Muscle layer of colon (tissue), 2 donors: ENCODE results near the gene HOXD13.

Experiments used
- H3K27ac ChIP-seq: one replicate; pipeline ENCODE4 v1.7.0; 2013; ENCODE audit warnings: low read depth, mild to moderate bottlenecking, low read length, moderate library complexity
- H3K27me3 ChIP-seq, 2 donors: one replicate each; pipeline ENCODE4 v1.7.0; 2013; ENCODE audit warnings: low read length in 2 of 2, mild to moderate bottlenecking in 2 of 2; ENCODE audit not compliant: insufficient read depth in 2 of 2, control insufficient read depth in 1 of 2
- H3K36me3 ChIP-seq: one replicate; pipeline ENCODE4 v1.7.0; 2013; ENCODE audit warnings: mild to moderate bottlenecking, low read length; ENCODE audit not compliant: insufficient read depth
- H3K4me1 ChIP-seq: one replicate; pipeline ENCODE4 v1.7.0; 2013; ENCODE audit warnings: mild to moderate bottlenecking, low read length; ENCODE audit not compliant: insufficient read depth
- H3K4me3 ChIP-seq, 2 donors: one replicate each; pipeline ENCODE4 v1.7.0; 2013; ENCODE audit warnings: low read length in 2 of 2, low read depth in 1 of 2, mild to moderate bottlenecking in 1 of 2, moderate library complexity in 1 of 2
- H3K9ac ChIP-seq: one replicate; pipeline ENCODE4 v1.7.0; 2013; ENCODE audit warnings: low read length
- H3K9me3 ChIP-seq: one replicate; pipeline ENCODE4 v1.7.0; 2013; ENCODE audit warnings: mild to moderate bottlenecking, low read length
- donor health status: abdominal sarcoma.
- donor health status: Adenocarcinoma of cecum.

HOXD13 gene

GRCh38 chr2:176074919-176075425 lies 17.5 kb upstream of the HOXD13 start:
- Histone ChIP-seq H3K4me1 (no peaks in the 10 kb centered on the region), H3K4me3 (no peak overlapping the region), H3K27ac (no peak overlapping the region), H3K9me3 (no peaks in the 10 kb centered on the region), H3K27me3 (peaks cover 88 to 97% of the 10 kb centered on the region in 2 donors), H3K36me3 (no peaks in the 10 kb centered on the region), H3K9ac (no peak overlapping the region)

- Histone ChIP-seq H3K4me3 (no peak overlapping the region), H3K4me1 (no peaks in the 10 kb centered on the region), H3K36me3 (no peaks in the 10 kb centered on the region), H3K9me3 (no peaks in the 10 kb centered on the region), H3K27ac (no peak overlapping the region), H3K27me3 (peaks cover 86 to 95% of the 10 kb centered on the region in 2 donors), H3K9ac (no peak overlapping the region)
Measured at GRCh38 chr2:176075481-176075880, 17.0 kb upstream of the HOXD13 start.

GRCh38 chr2:176076063-176076462 lies 16.5 kb upstream of the HOXD13 start:
- no peaks in the 10 kb centered on the region for H3K9me3 ChIP-seq
- peaks cover 88 to 95% of the 10 kb centered on the region in 2 donors for H3K27me3 ChIP-seq
- H3K4me3 ChIP-seq, result no peak overlapping the region
- H3K4me1 ChIP-seq, result no peaks in the 10 kb centered on the region
- H3K36me3 ChIP-seq, result no peaks in the 10 kb centered on the region
- H3K9ac ChIP-seq, result no peak overlapping the region
- no peak overlapping the region for H3K27ac ChIP-seq

GRCh38 chr2:176076796-176077195 lies 15.7 kb upstream of the HOXD13 start:
- Histone ChIP-seq H3K4me3 (no peak overlapping the region), H3K9me3 (no peaks in the 10 kb centered on the region), H3K36me3 (no peaks in the 10 kb centered on the region), H3K27me3 (peaks cover 90 to 95% of the 10 kb centered on the region in 2 donors), H3K4me1 (no peaks in the 10 kb centered on the region), H3K27ac (no peak overlapping the region), H3K9ac (no peak overlapping the region)

GRCh38 chr2:176078541-176079284 lies 13.8 kb upstream of the HOXD13 start:
- Histone ChIP-seq H3K27me3 (peaks cover 91 to 95% of the 10 kb centered on the region in 2 donors), H3K27ac (no peak overlapping the region), H3K4me1 (peaks cover 3% of the 10 kb centered on the region), H3K9me3 (no peaks in the 10 kb centered on the region), H3K9ac (no peak overlapping the region), H3K36me3 (no peaks in the 10 kb centered on the region), H3K4me3 (no peak overlapping the region)

GRCh38 chr2:176079285-176079830 lies 13.2 kb upstream of the HOXD13 start:
- H3K9ac ChIP-seq, result no peak overlapping the region
- H3K27me3 ChIP-seq, result peaks cover 93 to 95% of the 10 kb centered on the region in 2 donors
- no peak overlapping the region for H3K27ac ChIP-seq
- no peak overlapping the region for H3K4me3 ChIP-seq
- no peaks in the 10 kb centered on the region for H3K36me3 ChIP-seq
- H3K9me3 ChIP-seq, result no peaks in the 10 kb centered on the region
- peaks cover 3% of the 10 kb centered on the region for H3K4me1 ChIP-seq

GRCh38 chr2:176079831-176080539 lies 12.5 kb upstream of the HOXD13 start:
- Histone ChIP-seq H3K9me3 (no peaks in the 10 kb centered on the region), H3K27ac (no peak overlapping the region), H3K27me3 (peaks cover 93 to 95% of the 10 kb centered on the region in 2 donors), H3K4me1 (peaks cover 6% of the 10 kb centered on the region), H3K9ac (no peak overlapping the region), H3K36me3 (no peaks in the 10 kb centered on the region), H3K4me3 (peak overlapping the region in 1 of 2 donors; percentile 36)

GRCh38 chr2:176080540-176081375 lies 11.8 kb upstream of the HOXD13 start:
- Histone ChIP-seq H3K4me1 (peaks cover 8% of the 10 kb centered on the region), H3K27me3 (peaks cover 93 to 95% of the 10 kb centered on the region in 2 donors), H3K4me3 (peak overlapping the region in 1 of 2 donors; percentile 26)

GRCh38 chr2:176081376-176081836 lies 11.1 kb upstream of the HOXD13 start:
- peaks cover 94 to 95% of the 10 kb centered on the region in 2 donors for H3K27me3 ChIP-seq
- H3K9me3 ChIP-seq, result no peaks in the 10 kb centered on the region
- H3K4me1 ChIP-seq, result peaks cover 15% of the 10 kb centered on the region
- H3K9ac ChIP-seq, result no peak overlapping the region
- no peaks in the 10 kb centered on the region for H3K36me3 ChIP-seq
- H3K27ac ChIP-seq, result no peak overlapping the region
- H3K4me3 ChIP-seq, result no peak overlapping the region

More at GRCh38 chr2:176080540-176081375, 11.8 kb upstream of the HOXD13 start:
- Histone ChIP-seq H3K36me3 (no peaks in the 10 kb centered on the region), H3K9me3 (no peaks in the 10 kb centered on the region), H3K9ac (no peak overlapping the region), H3K27ac (no peak overlapping the region)

GRCh38 chr2:176081837-176082524 lies 10.5 kb upstream of the HOXD13 start:
- H3K9ac ChIP-seq, result no peak overlapping the region
- no peaks in the 10 kb centered on the region for H3K36me3 ChIP-seq
- H3K4me1 ChIP-seq, result peaks cover 15% of the 10 kb centered on the region
- no peak overlapping the region for H3K27ac ChIP-seq
- H3K4me3 ChIP-seq, result no peak overlapping the region
- H3K9me3 ChIP-seq, result no peaks in the 10 kb centered on the region
- peaks cover 94 to 95% of the 10 kb centered on the region in 2 donors for H3K27me3 ChIP-seq
